ENCODE results near the gene STAC. TPM values are rescaled to one million over a fixed set of nuclear protein-coding genes. Genes with fewer than 3 reads are reported as not detected.

STAC gene
- total and polyA plus RNA-seq, 9 of the 15 experiments (the other 6 are each of a cell fraction or from before 2014, with no cell fraction given): 0.11 TPM; not detected in 8

GRCh38 chr3:36418296-36418695, 38.0 kb downstream of the STAC start:
- Histone ChIP-seq H3K27me3 (ENCODE audit: control insufficient read depth in 2 of 2, insufficient read depth in 2 of 2, low read length in 2 of 2) (no peaks in the 10 kb centered on the region), H3K4me3 (no peak overlapping the region), H4K20me1 (replicated peaks; ENCODE audit: control insufficient read depth, insufficient read depth, low read length) (no peaks in the 10 kb centered on the region), H3K9me1 (ENCODE audit: control insufficient read depth, insufficient read depth, low read length) (no peaks in the 10 kb centered on the region), H3K36me3 (ENCODE audit: control insufficient read depth, insufficient read depth, low read length) (no peaks in the 10 kb centered on the region), H3K27ac (ENCODE audit: extremely low read depth, low read depth, low read length) (no peak overlapping the region), H2AFZ (ENCODE audit: low read depth, low read length) (no peak overlapping the region), H3K4me1 (replicated peaks in 1 of 2; ENCODE audit: control insufficient read depth in 2 of 2, insufficient read depth in 2 of 2, low read length in 2 of 2) (no peaks in the 10 kb centered on the region), H3K4me2 (ENCODE audit: insufficient read depth, low read length) (no peak overlapping the region), H3K79me2 (ENCODE audit: control insufficient read depth, insufficient read depth, low read length) (no peaks in the 10 kb centered on the region), H3K9me3 (replicated peaks; ENCODE audit: control insufficient read depth, insufficient read depth, low read depth, low read length) (no peaks in the 10 kb centered on the region), H3K9ac (ENCODE audit: insufficient read depth in 1 of 2, low read depth in 2 of 2, low read length in 2 of 2) (no peak overlapping the region)
- FAIRE-seq: no peak
- TF ChIP-seq ZC3H11A (IDR thresholded peaks at IDR 0.05; ENCODE audit: low read depth, low read length) (no peak), MTF1 (CRISPR knock-in tag; IDR thresholded peaks at IDR 0.05; ENCODE audit: borderline replicate concordance) (no peak), HOMEZ (CRISPR knock-in tag; IDR thresholded peaks at IDR 0.05) (no peak), CEBPG (CRISPR knock-in tag; IDR thresholded peaks at IDR 0.05) (no peak), CEBPG (tag; conservative IDR thresholded peaks at IDR 0.05 in 1 of 2, IDR thresholded peaks at IDR 0.05 in 1 of 2) (no peak)
- TF ChIP-seq, protein P1, sequence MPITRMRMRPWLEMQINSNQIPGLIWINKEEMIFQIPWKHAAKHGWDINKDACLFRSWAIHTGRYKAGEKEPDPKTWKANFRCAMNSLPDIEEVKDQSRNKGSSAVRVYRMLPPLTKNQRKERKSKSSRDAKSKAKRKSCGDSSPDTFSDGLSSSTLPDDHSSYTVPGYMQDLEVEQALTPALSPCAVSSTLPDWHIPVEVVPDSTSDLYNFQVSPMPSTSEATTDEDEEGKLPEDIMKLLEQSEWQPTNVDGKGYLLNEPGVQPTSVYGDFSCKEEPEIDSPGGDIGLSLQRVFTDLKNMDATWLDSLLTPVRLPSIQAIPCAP (CRISPR knock-in tag; IDR thresholded peaks at IDR 0.05; ENCODE audit: borderline replicate concordance): no peak
- TF ChIP-seq, protein P2, sequence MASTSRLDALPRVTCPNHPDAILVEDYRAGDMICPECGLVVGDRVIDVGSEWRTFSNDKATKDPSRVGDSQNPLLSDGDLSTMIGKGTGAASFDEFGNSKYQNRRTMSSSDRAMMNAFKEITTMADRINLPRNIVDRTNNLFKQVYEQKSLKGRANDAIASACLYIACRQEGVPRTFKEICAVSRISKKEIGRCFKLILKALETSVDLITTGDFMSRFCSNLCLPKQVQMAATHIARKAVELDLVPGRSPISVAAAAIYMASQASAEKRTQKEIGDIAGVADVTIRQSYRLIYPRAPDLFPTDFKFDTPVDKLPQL (IDR thresholded peaks at IDR 0.05; ENCODE audit: extremely low read depth, insufficient read length): no peak
- no peak for ATAC-seq
- no TSS peak for BruUV-seq (replicated peaks)
- no peak for DNase-seq (ENCODE audit: extremely low read depth in 1 of 4, low spot score in 3 of 4)
- WGBS (ENCODE audit: insufficient coverage, low coverage, missing lambda C conversion rate): 0% methylated on average over 1 of the region's 1 CpG
- intact Hi-C loops (cut with micrococcal nuclease): no loop called here
- in situ Hi-C loops (cut with MboI): no loop called here
- ChIA-PET CTCF (ENCODE audit: low intra/inter-chr PET ratio) (no interaction called here), POLR2A (no interaction called here)

Data from K562 (cell line).